IPS-NIHi7 (cell line): Measurements from ENCODE around the gene LIN52.
A peak's percentile ranks its signal among the peaks of the same experiment; 100 is the strongest.

Experiments used
- DNase-seq: peaks from one replicate; pipeline ENCODE4 v3.0.0; 2012; ENCODE audit warnings: mixed read lengths; ENCODE audit errors: extremely low spot score

LIN52 gene

DNA sequence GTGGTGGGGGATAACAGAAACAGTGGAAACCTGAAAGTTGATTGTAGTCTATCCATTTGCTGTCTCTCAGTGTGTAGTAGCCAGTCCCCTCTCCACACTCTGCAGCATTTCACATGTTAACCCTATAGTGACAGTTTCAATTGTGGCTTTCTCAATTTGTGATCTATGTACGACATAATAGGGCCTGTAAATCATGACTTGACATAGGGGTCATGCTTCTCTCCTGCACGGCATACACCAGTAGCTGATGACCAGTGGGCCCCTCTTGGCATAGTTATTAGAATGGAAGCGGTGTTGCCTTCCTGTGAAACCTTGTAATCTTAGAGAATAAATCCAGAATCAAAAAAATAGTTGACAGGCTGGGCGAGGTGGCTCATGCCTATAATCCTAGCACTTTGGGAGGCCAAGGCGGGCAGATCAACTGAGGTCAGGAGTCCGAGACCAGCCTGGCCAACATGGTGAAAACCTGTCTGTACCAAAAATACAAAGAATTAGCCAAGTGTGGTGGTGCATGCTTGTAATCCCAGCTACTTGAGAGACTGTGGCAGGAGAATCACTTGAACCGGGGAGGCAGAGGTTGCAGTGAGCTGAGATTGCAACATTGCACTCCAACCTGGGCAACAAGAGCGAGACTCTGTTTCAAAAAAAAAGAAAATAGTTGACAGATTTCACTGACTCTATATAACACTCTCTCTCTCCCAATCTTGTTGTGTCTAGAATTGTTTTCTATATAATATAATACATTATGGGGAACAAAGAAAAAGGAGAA lies 109.9 kb downstream of the LIN52 start:
- no peak for DNase-seq

- no peak for DNase-seq
Measured at GRCh38 chr14:74195623-74196022, 110.9 kb downstream of the LIN52 start.

- DNase-seq = no peak
Measured at GRCh38 chr14:74198441-74199234, 113.9 kb downstream of the LIN52 start.

- DNase-seq = no peak
Measured at GRCh38 chr14:74202113-74202512, 117.4 kb downstream of the LIN52 start.

DNA sequence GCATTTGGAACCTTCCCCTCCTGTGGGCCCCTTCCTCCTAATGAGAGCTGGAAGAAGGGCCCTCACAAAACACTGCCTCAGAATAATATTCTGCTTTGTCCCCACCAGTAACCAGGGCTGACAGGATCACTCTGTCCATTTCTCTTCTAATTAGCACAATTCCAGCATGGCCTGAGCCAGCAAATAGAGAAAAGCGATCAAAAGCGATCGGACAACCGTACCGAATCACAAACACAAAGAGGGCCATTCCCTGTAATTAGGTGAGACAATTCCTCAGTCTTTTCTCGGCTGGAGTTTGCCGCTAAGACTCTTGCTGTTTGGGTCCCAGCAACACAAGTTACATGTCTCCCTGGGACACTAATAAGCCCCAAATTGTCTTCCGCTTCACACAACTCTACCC lies 118.9 kb downstream of the LIN52 start:
- no peak for DNase-seq

GRCh38 chr14:74204491-74204890 lies 119.7 kb downstream of the LIN52 start:
- no peak for DNase-seq

DNA sequence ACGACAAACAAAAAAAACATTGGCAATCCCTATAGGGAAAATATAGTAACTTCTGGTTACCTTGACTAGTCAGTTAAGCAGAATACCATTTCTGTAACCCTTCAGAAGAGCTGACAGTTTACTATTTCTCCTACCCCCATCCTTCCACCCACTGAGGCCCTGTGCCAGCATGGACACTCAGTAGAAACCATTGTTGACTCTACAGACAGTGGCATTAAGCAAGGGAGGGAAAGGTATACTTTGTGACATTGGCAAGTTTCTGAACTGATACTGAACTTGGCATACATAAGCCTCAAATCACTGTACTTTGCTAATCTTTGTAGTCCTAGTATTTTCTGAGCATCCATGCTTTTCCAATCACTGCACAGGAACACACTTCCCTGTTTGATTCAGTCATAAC lies 121.1 kb downstream of the LIN52 start:
- no peak for DNase-seq

GRCh38 chr14:74207943-74208342 lies 123.2 kb downstream of the LIN52 start:
- DNase-seq = peak; percentile 62

DNA sequence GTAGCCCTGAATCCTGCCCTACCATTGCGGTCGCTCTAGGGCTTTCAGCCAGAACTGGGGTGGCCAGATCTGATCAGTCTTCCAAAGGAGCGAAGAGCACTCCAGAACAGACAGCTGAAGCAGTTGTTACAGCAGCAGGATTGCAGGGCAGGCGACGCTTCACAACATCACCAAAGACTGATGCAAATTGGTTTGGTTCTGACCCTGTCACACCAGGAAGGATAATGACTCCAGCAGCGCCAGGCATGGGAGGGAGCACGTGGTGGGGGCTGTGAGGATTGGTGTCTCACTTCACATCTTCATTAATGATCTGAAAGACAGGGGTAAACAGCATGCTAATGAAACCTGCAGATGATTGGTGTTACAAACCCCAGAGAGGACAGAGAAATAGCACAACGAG lies 123.9 kb downstream of the LIN52 start:
- DNase-seq = no peak

DNA sequence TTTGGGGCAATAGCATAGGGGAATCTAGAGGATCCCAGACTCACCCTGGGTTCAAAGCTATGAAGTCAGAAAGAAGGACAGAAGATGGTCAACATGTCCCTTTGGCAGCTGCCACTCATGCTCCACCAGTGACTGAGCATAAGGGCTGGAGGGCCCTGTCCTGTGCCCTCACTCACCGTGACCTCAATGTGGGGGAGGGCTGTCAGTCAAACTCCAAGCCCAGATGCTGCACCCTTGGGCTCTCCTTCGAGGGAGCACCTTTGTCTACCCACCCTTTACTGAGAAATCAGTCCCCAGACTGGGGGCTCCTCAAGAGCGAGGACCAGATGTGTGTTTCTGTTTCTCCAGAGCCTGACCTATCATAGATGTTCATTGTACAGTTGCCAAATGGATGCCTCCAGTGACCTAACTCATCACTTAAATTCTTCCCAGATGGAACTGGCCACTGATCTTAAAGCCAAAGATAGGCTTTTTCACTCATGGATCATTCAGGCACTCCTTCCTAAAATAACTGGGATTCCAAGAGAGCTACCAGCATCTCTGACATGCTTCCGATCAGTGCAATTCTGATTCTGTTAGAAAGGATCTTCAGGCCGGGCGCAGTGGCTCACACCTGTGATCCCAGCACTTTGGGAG lies 127.3 kb downstream of the LIN52 start:
- DNase-seq = no peak

DNA sequence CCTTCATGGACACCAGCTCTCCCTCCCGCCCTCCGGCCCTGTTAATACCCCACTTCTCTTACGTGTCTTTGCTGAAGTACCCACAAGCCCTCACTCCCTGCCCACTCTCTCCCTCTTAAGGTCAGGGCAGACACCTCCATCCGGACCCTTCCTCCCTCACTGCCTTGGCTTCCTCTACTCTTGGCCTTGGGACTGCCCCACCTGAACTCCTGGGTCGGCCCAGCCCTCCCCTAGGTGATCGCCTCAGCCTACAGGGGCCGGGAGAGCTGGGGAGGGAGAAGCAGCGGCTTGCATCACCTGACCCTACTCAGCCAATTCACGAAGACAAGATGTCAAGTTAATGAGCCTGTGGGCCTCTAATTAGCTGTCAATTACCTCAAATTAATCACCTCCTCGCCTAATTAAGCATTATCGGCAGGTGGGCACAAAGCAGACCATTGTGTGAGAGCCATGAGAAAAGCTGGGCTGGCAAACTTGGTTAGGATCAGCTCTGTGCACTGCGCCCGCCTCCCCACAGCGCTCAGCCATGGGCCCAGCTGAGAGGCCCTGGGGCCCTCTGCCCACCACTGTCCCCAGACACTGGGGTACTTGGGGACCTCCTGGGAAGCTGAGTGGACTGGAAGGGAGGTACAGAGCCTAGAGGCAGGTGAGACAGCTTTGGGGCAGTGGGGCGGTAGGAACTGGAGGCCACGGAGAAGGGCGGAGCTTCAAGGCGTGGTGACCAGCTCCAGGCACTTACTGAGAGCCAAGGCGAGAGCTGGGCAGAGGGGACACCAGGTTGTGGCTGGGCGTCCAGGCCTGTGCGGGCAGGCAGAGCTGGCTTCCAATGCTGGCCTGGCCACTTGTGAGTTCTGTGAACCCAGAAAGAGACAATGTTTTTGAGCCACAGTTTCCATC lies 129.4 kb downstream of the LIN52 start:
- DNase-seq = no peak

- DNase-seq = no peak
Measured at GRCh38 chr14:74216671-74217070, 131.9 kb downstream of the LIN52 start.

- peak; percentile 96 for DNase-seq
Measured at GRCh38 chr14:74217672-74218448, 133.1 kb downstream of the LIN52 start.

DNA sequence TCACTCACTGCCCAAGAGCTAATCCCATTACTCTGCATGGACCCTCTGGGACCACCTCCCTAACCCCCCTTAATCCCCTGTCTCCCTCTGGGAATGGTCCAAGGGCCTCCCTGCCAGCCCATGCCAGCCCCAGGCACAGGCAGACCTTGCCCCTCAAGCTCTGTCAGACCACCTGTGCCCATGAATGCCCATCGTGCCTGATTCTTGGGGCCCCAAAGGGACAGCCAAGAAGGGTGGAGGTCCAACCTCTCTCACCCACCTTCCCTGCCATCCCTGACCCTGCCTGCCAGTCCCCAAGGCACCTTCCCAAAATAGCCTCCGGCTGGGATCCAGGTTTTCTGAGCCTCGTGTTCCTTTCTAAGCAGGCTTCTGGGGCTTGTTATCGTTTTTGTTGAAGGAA lies 133.7 kb downstream of the LIN52 start:
- no peak for DNase-seq

- DNase-seq = no peak
Measured at GRCh38 chr14:74219277-74220205, 134.8 kb downstream of the LIN52 start.

DNA sequence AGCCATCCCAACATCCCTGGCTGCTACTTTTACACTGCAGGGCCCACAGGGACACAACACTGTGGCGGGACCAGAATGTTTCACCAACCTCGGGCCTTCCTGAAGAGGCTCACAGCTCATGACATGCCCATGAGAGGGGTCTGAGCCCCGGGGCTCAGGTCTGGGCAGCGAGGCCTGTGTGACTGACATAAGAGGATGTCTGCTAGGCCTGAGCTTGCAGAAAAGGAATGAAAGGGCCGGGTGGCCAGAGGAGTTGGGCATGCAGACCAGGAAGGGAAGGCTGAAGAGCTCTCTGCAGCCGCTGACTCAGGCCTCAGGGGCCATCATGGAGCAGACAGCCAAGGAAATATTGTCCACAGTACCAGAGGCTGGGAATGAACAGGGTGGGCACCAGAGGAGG lies 136.2 kb downstream of the LIN52 start:
- DNase-seq = no peak

DNA sequence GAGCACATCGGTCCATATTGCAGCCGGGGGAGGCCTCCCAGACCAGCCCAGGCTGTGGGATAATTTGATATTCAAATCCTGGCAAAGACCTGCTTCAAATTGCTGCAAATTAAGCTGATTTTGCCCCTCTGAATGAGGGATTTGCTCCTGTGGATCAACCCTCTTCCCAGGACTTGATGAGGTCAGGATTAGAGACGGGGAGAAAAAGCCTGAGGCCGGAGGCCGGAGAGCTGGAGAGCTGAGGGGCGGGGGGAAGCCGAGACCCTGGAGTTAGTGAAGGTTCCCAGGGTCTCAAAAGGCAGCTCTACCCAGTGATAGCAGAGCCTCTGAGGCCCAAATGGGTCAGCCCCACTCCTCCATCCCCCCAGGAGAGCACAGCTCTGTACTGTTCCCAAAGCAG lies 137.0 kb downstream of the LIN52 start:
- no peak for DNase-seq

GRCh38 chr14:74223016-74223415 lies 138.3 kb downstream of the LIN52 start:
- DNase-seq = no peak

GRCh38 chr14:74231784-74232183 lies 147.0 kb downstream of the LIN52 start:
- DNase-seq = no peak

DNA sequence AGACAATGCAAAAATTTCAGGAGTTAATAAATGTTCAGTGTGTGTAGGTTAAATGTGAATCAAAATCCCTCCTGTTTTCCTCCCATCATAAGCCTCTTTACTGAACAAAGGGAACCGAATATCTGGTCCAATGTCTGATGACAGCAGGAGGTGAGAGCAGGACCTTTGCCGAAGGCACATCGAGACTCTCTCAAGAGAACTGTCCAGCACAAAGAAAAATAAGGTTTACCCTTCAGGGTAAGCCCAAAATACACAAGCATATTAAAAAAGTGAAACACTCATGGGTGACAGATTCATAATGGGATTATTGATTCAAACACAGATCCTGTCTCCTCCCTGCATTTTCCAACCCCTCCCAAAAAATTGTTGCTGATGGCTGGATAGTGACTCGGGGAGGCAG lies 150.3 kb downstream of the LIN52 start:
- no peak for DNase-seq
